Measurements from ENCODE around the gene COTL1. TPM values are rescaled to one million over a fixed set of nuclear protein-coding genes. Genes with fewer than 3 reads are reported as not detected.
"Not testable (repeated sequence)": the region's sequence is repeated elsewhere in the genome, so short reads cannot be mapped to it uniquely, and the experiment has no call there.

COTL1 gene
- total RNA-seq, 1 donor from 2014 or later: 318 TPM

- TF ChIP-seq, protein P1, sequence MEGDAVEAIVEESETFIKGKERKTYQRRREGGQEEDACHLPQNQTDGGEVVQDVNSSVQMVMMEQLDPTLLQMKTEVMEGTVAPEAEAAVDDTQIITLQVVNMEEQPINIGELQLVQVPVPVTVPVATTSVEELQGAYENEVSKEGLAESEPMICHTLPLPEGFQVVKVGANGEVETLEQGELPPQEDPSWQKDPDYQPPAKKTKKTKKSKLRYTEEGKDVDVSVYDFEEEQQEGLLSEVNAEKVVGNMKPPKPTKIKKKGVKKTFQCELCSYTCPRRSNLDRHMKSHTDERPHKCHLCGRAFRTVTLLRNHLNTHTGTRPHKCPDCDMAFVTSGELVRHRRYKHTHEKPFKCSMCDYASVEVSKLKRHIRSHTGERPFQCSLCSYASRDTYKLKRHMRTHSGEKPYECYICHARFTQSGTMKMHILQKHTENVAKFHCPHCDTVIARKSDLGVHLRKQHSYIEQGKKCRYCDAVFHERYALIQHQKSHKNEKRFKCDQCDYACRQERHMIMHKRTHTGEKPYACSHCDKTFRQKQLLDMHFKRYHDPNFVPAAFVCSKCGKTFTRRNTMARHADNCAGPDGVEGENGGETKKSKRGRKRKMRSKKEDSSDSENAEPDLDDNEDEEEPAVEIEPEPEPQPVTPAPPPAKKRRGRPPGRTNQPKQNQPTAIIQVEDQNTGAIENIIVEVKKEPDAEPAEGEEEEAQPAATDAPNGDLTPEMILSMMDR (conservative IDR thresholded peaks at IDR 0.05; ENCODE audit: low read depth, low read length): no peak
- DNase-seq (ENCODE audit: low read depth): no peak
- H3K4me3 ChIP-seq (ENCODE audit: low read depth, low read length): no peak overlapping the region
Measured at GRCh38 chr16:84563786-84564420, 54.0 kb downstream of the COTL1 start.

DNA sequence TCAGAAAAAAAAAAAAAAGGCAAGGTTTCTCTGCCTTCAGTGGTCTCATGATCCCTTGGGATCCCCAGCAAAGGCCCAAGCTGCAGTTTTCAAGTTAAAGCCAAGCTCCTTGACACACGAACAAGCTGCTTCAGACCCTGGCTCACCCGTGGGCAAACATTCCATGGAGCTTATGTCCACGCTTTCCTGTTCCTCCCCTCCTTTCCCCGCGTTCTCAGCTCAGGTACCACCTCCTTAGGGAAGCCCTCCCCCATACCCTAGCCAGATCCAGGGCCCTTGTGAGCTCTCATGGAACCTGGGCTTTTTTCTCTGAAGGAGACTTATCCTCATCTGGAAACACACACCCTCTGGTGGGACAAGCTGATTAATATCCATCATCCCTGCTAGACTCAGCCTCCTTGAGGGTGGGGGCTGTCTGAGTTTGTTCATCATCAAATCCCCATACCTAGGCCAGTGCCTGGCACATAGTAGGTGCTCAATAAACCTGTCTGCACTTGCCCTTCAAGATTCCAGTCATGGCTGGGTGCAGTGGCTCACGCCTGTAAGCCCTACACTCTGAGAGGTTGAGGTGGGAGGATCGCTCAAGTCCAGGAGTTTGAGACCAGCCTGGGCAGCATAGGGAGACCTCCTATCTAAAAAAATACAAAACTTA, 54.7 kb downstream of the COTL1 start:
- DNase-seq (ENCODE audit: low read depth): no peak
- no peak overlapping the region for H3K4me3 ChIP-seq (ENCODE audit: low read depth, low read length)
- TF ChIP-seq, protein P1 (conservative IDR thresholded peaks at IDR 0.05; ENCODE audit: low read depth, low read length): no peak

GRCh38 chr16:84562174-84562815, 55.6 kb downstream of the COTL1 start:
- no peak overlapping the region for H3K4me3 ChIP-seq (ENCODE audit: low read depth, low read length)
- no peak for DNase-seq (ENCODE audit: low read depth)
- TF ChIP-seq, protein P1 (conservative IDR thresholded peaks at IDR 0.05; ENCODE audit: low read depth, low read length): no peak

- H3K4me3 ChIP-seq (ENCODE audit: low read depth, low read length): no peak overlapping the region
- DNase-seq (ENCODE audit: low read depth): no peak
- TF ChIP-seq, protein P1 (conservative IDR thresholded peaks at IDR 0.05; ENCODE audit: low read depth, low read length): no peak
Measured at GRCh38 chr16:84561291-84561690, 56.6 kb downstream of the COTL1 start.

DNA sequence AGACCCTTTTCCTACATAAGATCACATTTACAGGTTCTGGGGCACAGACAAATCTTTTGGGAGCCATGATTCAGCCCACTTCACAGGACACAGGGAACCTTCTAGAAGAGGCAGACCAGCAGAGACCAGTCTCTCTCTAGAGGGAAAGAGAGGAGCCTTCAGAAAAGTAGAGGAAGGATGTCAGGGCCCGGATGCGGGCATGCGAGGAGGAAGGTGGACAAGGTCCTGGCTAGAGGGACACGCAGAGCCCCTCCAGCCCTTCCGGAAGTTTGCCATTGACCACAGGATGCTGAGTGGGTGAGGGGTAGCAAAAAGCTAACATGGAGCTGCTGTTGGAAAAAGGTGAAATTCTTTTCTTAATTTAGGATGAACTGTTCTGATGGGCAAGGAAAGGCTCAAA, 57.6 kb downstream of the COTL1 start:
- TF ChIP-seq, protein P1 (conservative IDR thresholded peaks at IDR 0.05; ENCODE audit: low read depth, low read length): no peak
- no peak overlapping the region for H3K4me3 ChIP-seq (ENCODE audit: low read depth, low read length)
- DNase-seq (ENCODE audit: low read depth): no peak

- no peak for DNase-seq (ENCODE audit: low read depth)
Measured at GRCh38 chr16:84559311-84559932, 58.5 kb downstream of the COTL1 start.

DNA sequence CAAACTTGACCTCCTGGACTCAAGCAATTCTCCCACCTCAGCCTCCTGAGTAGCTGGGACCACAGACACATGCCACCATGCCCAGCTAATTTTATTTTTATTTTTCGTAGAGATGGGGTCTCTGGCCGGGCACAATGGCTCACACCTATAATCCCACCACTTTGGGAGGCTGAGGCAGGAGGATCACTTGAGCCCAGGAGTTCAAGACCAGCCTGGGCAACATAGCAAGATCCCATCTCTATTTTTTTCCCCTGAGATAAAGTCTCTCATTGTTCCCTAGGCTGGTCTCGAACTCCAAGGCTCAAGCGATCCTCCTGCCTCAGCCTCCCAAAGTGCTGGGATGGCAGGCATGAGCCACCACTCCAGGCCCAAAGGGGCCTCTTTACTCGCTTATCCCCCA, 59.0 kb downstream of the COTL1 start:
- H3K4me3 ChIP-seq (ENCODE audit: low read depth, low read length); DNase-seq (ENCODE audit: low read depth): not testable (repeated sequence)

More at GRCh38 chr16:84559311-84559932, 58.5 kb downstream of the COTL1 start:
- no peak overlapping the region for H3K4me3 ChIP-seq (ENCODE audit: low read depth, low read length)
- TF ChIP-seq, protein P1 (conservative IDR thresholded peaks at IDR 0.05; ENCODE audit: low read depth, low read length): no peak

Data from epithelial cell of proximal tubule (primary cell).